ENCODE measurements around the gene LRRC9.

DNA sequence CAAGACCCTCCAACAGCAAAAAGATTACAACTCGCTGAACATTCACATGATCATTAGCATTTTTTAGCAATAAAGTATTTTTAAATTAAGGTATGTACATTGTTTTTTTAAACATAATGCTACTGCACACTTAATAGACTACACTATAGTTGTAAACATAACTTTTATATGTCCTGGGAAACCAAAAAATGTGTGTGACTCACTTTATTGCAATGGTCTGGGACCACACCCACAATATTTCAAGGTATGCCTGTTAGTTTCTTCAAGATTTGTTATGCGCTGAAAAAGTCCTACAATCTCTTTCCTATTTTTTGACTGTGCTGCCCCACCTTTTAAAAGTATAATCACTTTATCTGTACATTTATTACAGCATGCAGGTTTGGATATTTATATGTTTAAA lies 141.4 kb downstream of the LRRC9 start:
- TF ChIP-seq ZBTB11 (tag by site-specific recombination; conservative IDR thresholded peaks at IDR 0.05; ENCODE audit: low read depth) (no peak), CTCF (tag by site-specific recombination; IDR thresholded peaks at IDR 0.05) (no peak), ZNF658 (tag by site-specific recombination; IDR thresholded peaks at IDR 0.05) (no peak), ZNF157 (tag by site-specific recombination; IDR thresholded peaks at IDR 0.05) (no peak), ZNF629 (tag by site-specific recombination; IDR thresholded peaks at IDR 0.05) (no peak), BCL11A (tag by site-specific recombination; IDR thresholded peaks at IDR 0.05; ENCODE audit: low read depth) (no peak)
